GM21526 (cell line): ENCODE results near the gene GAS7.
A peak's percentile ranks its signal among the peaks of the same experiment; 100 is the strongest.
"Not testable (repeated sequence)": the region's sequence is repeated elsewhere in the genome, so short reads cannot be mapped to it uniquely, and the experiment has no call there.

Source experiments
- ATAC-seq: cut with Tn5 transposase; IDR thresholded peaks from one replicate; pipeline ENCODE4 v1.9.1; 2021; ENCODE audit warnings: moderate library complexity; ENCODE audit not compliant: unreplicated experiment, low FRiP score

GAS7 gene

GRCh38 chr17:10057466-10057865 lies 140.9 kb downstream of the GAS7 start:
- ATAC-seq: not testable (repeated sequence)

GRCh38 chr17:10055262-10055975 lies 143.0 kb downstream of the GAS7 start:
- ATAC-seq: no peak

GRCh38 chr17:10053782-10054540 lies 144.4 kb downstream of the GAS7 start:
- no peak for ATAC-seq

- no peak for ATAC-seq
Observed at GRCh38 chr17:10052106-10052813, 146.1 kb downstream of the GAS7 start.

- ATAC-seq: no peak
Observed at GRCh38 chr17:10051112-10051511, 147.3 kb downstream of the GAS7 start.

GRCh38 chr17:10050597-10051101 lies 147.8 kb downstream of the GAS7 start:
- no peak for ATAC-seq

- no peak for ATAC-seq
Observed at GRCh38 chr17:10048629-10049350, 149.6 kb downstream of the GAS7 start.

GRCh38 chr17:10046786-10047785 lies 151.3 kb downstream of the GAS7 start:
- peak; percentile 54 for ATAC-seq

- no peak for ATAC-seq
Observed at GRCh38 chr17:10045871-10046658, 152.3 kb downstream of the GAS7 start.

- ATAC-seq: no peak
Observed at GRCh38 chr17:10042589-10043244, 155.7 kb downstream of the GAS7 start.

GRCh38 chr17:10041916-10042588 lies 156.4 kb downstream of the GAS7 start:
- no peak for ATAC-seq

- no peak for ATAC-seq
Observed at GRCh38 chr17:10041287-10041612, 157.2 kb downstream of the GAS7 start.

GRCh38 chr17:10036511-10037061 lies 161.8 kb downstream of the GAS7 start:
- no peak for ATAC-seq

GRCh38 chr17:10035885-10036284 lies 162.5 kb downstream of the GAS7 start:
- no peak for ATAC-seq

GRCh38 chr17:10034719-10035475 lies 163.5 kb downstream of the GAS7 start:
- ATAC-seq: no peak

GRCh38 chr17:10033959-10034358 lies 164.4 kb downstream of the GAS7 start:
- ATAC-seq: no peak

- ATAC-seq: no peak
Observed at GRCh38 chr17:10033449-10033848, 165.0 kb downstream of the GAS7 start.
